ENCODE results near the gene IL26.
A peak's percentile ranks its signal among the peaks of the same experiment; 100 is the strongest.
"Not testable (repeated sequence)": the region's sequence is repeated elsewhere in the genome, so short reads cannot be mapped to it uniquely, and the experiment has no call there.

IL26 gene

GRCh38 chr12:68239309-68239982 is 13.8 kb upstream of the IL26 start:
- no peak for DNase-seq (ENCODE audit: low spot score)

- DNase-seq (ENCODE audit: low spot score), result no peak
Measured at GRCh38 chr12:68237619-68238018, 12.0 kb upstream of the IL26 start.

GRCh38 chr12:68237078-68237477 is 11.5 kb upstream of the IL26 start:
- DNase-seq (ENCODE audit: low spot score), result no peak

- no peak for DNase-seq (ENCODE audit: low spot score)
Measured at GRCh38 chr12:68236421-68237059, 10.9 kb upstream of the IL26 start.

GRCh38 chr12:68235576-68235975 is 10.0 kb upstream of the IL26 start:
- DNase-seq (ENCODE audit: low spot score), result no peak

GRCh38 chr12:68234140-68234539 is 8.5 kb upstream of the IL26 start:
- no peak for DNase-seq (ENCODE audit: low spot score)

- DNase-seq (ENCODE audit: low spot score), result no peak
Measured at GRCh38 chr12:68233498-68233897, 7.9 kb upstream of the IL26 start.

- no peak for DNase-seq (ENCODE audit: low spot score)
Measured at GRCh38 chr12:68231691-68232090, 6.1 kb upstream of the IL26 start.

GRCh38 chr12:68231229-68231628 is 5.6 kb upstream of the IL26 start:
- no peak for DNase-seq (ENCODE audit: low spot score)

GRCh38 chr12:68229956-68230355 is 4.3 kb upstream of the IL26 start:
- DNase-seq (ENCODE audit: low spot score), result no peak

- DNase-seq (ENCODE audit: low spot score), result no peak
Measured at GRCh38 chr12:68227356-68227755, 1.7 kb upstream of the IL26 start.

GRCh38 chr12:68224613-68225285 is 861 bp downstream of the IL26 start:
- DNase-seq (ENCODE audit: low spot score), result no peak

- peak; percentile 79 for DNase-seq (ENCODE audit: low spot score)
Measured at GRCh38 chr12:68223067-68223747, 2.4 kb downstream of the IL26 start.

GRCh38 chr12:68222326-68222725 is 3.3 kb downstream of the IL26 start:
- DNase-seq (ENCODE audit: low spot score), result no peak

GRCh38 chr12:68221497-68221896 is 4.1 kb downstream of the IL26 start:
- DNase-seq (ENCODE audit: low spot score), result no peak

- no peak for DNase-seq (ENCODE audit: low spot score)
Measured at GRCh38 chr12:68210875-68211274, 14.7 kb downstream of the IL26 start.

- DNase-seq (ENCODE audit: low spot score), result not testable (repeated sequence)
Measured at GRCh38 chr12:68209048-68209728, 16.4 kb downstream of the IL26 start.

GRCh38 chr12:68207276-68207675 is 18.3 kb downstream of the IL26 start:
- no peak for DNase-seq (ENCODE audit: low spot score)

- no peak for DNase-seq (ENCODE audit: low spot score)
Measured at GRCh38 chr12:68206446-68206845, 19.2 kb downstream of the IL26 start.

- no peak for DNase-seq (ENCODE audit: low spot score)
Measured at GRCh38 chr12:68203460-68203875, 22.1 kb downstream of the IL26 start.

- no peak for DNase-seq (ENCODE audit: low spot score)
Measured at GRCh38 chr12:68200854-68201253, 24.8 kb downstream of the IL26 start.

- no peak for DNase-seq (ENCODE audit: low spot score)
Measured at GRCh38 chr12:68199127-68199526, 26.5 kb downstream of the IL26 start.

Measured in left forelimb (tissue), 1 donor.